ACHN (cell line): ENCODE data around the gene EPS8L2.
"Not testable (repeated sequence)": the region's sequence is repeated elsewhere in the genome, so short reads cannot be mapped to it uniquely, and the experiment has no call there.

Source experiments
- DNase-seq: peaks from one replicate; pipeline ENCODE4 v3.0.0-alpha.2; 2015
- in situ Hi-C: cut with HindIII; loops from 2 replicates; pipeline ENCODE4 v1.10.0; 2017; ENCODE audit warnings: low sequenced_read_pairs, low pct_ligation_motif_present, low pct_unique_long_range_greater_than_20kb

Gene EPS8L2

DNA sequence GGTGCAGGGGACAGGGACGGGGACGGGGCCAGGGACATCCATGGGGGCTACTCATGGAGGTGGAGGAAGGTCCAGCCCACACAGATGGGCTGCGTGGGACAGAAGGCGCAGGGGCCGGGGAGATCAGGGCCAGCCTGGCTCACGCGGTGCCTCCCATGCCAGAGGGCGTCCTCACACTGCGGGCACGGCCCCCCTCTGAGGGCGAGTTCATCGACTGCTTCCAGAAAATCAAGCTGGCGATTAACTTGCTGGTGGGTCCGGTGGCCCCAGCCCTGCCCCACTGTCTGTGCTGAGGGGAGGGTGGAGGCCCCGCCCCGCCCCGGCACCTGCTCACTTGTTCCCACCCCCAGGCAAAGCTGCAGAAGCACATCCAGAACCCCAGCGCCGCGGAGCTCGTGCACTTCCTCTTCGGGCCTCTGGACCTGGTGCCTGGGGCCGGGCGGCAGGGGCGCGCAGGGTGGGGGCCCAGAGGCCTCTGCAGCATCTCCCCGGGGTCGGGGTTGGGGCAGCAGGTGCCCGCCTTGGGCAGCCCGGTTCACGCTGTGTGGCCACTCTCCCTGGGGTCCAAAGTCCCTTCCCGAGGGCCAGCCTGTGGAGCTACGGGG lies 15.8 kb downstream of the EPS8L2 start:
- in situ Hi-C loops, result no loop called here
- no peak for DNase-seq

DNA sequence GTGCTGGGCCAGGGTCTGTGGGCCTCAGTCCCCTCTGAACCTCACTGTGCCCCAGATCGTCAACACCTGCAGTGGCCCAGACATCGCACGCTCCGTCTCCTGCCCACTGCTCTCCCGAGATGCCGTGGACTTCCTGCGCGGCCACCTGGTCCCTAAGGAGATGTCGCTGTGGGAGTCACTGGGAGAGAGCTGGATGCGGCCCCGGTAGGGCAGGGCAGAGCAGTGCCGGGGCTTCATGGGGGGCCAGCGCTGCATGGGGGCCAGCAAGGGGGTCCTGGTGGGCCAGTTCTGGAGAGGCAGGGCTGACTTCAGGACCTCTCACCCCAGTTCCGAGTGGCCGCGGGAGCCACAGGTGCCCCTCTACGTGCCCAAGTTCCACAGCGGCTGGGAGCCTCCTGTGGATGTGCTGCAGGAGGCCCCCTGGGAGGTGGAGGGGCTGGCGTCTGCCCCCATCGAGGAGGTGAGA lies 16.3 kb downstream of the EPS8L2 start:
- no peak for DNase-seq
- in situ Hi-C loops, result no loop called here

DNA sequence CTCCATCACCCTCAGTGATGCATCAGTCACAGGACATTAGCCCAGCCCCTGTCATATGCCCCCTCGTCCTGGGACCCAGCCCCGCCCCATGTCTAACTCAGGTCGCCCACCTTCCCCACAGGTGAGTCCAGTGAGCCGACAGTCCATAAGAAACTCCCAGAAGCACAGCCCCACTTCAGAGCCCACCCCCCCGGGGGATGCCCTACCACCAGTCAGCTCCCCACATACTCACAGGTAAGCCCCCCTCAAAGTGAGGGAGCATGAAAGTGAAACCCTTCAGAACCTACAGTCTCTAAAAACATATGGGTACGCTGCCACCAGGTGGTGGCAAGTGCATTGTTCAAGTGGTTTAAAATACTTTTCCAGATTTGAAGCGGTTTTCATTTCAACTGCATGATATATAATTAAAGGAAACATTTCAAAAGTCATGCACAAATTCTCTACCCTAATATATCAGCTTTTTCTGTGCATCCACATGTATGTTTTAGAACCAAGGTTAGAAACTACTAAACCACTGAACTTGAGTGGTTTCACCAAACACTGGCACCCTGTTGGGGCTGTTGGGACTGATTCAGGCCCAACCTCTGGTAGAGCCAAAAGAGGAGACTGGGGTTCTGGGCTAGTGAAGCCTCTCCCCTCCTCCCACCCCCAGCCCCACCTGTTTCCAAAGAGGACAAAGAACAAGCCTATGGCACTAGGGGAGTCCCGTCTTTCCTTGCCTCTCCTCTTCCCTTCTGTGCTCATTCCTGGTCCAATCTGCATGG lies 17.3 kb downstream of the EPS8L2 start:
- DNase-seq, result peak; percentile 64
- in situ Hi-C loops, result no loop called here

DNA sequence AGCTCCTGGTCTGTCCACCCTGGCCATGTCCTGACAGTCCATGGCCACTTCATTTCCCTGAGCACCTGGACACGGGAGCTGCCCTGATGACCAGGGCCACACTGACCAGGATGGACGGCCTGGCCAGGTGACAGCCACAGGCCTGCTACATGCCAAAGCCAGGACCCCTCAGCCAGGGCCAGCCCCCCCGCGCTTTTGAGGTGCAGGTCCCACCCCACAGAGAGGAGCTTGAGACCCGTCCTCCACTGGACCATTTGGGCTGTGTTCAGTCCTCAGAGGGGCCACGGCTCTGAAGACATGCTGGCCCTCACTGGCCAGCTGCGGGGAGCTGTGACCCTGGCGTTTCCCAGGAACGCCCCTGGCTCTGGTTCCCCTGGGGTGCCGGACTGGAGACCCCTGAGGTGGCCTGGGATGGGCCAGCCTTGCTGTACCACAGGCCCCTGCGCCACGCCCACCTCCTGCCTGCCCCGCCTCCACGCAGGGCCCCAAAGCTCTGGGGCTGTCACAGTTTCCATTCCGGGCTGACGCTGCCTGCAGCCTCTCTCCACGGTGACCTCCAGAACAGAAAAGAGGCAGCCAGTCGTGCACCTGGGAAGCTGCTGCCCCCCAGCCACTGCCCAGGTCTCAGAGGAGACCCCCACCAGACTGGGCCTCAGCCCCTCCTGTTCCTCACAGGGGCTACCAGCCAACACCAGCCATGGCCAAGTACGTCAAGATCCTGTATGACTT lies 18.2 kb downstream of the EPS8L2 start:
- in situ Hi-C loops, result no loop called here
- DNase-seq, result no peak

DNA sequence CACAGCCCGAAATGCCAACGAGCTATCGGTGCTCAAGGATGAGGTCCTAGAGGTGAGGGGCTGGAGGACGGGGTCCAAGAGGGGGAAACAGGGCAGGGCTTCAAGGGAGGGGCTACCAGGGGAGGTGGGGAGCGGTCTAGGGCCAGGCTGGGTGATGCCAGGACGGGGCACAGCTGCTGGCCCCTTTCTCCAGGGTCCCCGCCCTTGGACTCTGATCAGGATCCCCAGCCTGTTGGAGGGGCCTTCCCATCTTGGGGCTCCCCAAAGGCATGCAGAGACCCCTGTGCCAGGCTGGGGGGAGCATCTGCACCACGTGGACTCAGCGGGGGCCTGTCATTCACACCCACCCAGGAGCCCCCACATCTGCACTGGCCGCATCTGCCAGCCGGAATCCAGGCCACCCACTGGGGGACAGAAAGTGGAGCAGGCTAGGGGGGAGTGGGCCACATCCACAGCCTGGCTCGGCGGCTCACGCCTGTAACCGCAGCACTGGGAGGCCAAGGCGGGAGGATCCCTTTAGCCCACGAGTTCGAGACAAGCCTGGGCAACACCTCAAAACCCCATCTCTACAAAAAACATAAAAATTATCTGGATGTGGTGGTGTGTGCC lies 18.9 kb downstream of the EPS8L2 start:
- no peak for DNase-seq
- in situ Hi-C loops, result no loop called here

DNA sequence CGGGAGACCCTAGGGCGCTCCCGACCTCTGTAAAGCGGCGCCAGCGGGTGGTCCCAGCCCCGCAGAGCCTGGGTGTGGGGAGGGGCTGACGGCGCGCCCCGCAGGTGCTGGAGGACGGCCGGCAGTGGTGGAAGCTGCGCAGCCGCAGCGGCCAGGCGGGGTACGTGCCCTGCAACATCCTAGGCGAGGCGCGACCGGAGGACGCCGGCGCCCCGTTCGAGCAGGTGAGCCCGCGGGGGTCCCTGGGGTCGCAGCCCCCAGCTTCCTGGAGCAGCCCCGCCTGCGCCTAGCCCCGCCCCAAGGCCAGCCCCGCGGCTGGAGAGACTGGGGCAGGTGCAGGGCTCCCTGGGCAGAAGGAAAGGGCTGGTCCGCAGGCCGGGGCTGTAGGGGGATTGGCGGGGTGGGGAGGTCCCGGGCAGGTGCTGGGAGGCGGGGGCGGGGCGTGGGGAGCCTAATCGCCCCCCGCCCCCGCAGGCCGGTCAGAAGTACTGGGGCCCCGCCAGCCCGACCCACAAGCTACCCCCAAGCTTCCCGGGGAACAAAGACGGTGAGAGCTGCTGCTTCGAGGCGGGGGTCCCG lies 19.7 kb downstream of the EPS8L2 start:
- no peak for DNase-seq
- in situ Hi-C loops, result no loop called here

DNA sequence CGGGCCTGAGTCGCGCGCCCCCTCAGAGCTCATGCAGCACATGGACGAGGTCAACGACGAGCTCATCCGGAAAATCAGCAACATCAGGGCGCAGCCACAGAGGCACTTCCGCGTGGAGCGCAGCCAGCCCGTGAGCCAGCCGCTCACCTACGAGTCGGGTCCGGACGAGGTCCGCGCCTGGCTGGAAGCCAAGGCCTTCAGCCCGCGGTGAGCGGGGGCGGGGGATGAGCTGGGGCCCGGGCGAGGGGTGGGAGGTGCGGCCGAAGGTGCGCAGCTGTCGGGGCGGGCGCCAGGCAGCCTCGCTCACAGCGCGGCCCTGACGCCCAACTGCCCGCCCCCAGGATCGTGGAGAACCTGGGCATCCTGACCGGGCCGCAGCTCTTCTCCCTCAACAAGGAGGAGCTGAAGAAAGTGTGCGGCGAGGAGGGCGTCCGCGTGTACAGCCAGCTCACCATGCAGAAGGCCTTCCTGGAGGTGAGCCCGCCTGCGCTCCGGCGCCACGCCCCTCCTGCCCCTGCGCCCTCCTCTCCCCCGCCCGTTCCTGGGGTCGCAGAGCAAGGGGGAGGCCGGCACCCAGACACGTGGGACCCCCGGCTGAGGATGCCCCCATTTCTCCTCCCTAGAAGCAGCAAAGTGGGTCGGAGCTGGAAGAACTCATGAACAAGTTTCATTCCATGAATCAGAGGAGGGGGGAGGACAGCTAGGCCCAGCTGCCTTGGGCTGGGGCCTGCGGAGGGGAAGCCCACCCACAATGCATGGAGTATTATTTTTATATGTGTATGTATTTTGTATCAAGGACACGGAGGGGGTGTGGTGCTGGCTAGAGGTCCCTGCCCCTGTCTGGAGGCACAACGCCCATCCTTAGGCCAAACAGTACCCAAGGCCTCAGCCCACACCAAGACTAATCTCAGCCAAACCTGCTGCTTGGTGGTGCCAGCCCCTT lies 20.5 kb downstream of the EPS8L2 start:
- in situ Hi-C loops, result no loop called here
- DNase-seq, result no peak

DNA sequence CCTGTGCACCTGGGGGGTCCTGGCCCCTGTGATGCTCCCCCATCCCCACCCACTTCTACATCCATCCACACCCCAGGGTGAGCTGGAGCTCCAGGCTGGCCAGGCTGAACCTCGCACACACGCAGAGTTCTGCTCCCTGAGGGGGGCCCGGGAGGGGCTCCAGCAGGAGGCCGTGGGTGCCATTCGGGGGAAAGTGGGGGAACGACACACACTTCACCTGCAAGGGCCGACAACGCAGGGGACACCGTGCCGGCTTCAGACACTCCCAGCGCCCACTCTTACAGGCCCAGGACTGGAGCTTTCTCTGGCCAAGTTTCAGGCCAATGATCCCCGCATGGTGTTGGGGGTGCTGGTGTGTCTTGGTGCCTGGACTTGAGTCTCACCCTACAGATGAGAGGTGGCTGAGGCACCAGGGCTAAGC lies 21.3 kb downstream of the EPS8L2 start:
- DNase-seq, result no peak
- in situ Hi-C loops, result no loop called here

DNA sequence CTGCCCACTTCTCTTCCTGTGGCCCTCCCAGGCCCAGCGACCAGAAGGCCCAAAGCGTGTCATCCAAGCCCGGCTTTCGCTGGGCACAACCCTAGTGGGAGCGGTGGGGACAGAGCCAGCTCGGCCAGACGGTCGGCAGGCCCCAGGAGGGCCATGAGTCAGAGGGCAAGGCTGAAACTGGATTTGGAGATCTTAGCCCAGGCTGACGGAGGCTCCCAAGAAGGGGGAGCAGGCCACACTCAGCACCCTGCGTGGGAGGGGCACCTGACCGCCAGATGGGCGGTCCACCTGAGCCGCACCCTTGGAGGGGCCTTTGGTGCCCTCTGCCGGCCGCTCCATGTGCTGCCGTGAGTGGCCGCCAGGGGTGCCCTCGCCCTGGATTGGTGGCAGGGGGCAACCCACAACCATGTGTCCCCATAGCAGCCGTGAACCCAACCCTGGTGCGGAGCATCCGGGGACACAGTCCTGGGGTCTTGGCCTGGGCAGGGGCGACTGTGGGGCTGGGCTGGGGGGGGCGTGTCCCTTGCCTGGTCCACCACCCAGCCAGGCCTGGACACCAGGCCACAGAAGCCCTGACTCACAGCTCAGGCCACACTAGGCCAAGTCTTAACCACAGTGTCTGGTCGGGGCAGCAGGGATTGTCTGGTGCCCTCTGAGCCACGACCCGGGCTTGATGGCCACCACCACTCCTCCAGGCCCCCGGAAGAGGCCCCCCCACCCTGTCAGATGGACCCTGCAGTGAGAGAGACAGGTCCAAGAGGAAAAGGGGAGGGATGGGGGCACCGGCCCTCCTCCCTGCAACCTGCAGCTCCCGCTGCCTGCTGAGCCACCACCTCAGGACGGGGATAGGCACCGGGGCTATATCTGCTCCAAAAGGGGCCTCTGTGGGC lies 22.1 kb downstream of the EPS8L2 start:
- in situ Hi-C loops, result no loop called here
- DNase-seq, result peak; percentile 95

DNA sequence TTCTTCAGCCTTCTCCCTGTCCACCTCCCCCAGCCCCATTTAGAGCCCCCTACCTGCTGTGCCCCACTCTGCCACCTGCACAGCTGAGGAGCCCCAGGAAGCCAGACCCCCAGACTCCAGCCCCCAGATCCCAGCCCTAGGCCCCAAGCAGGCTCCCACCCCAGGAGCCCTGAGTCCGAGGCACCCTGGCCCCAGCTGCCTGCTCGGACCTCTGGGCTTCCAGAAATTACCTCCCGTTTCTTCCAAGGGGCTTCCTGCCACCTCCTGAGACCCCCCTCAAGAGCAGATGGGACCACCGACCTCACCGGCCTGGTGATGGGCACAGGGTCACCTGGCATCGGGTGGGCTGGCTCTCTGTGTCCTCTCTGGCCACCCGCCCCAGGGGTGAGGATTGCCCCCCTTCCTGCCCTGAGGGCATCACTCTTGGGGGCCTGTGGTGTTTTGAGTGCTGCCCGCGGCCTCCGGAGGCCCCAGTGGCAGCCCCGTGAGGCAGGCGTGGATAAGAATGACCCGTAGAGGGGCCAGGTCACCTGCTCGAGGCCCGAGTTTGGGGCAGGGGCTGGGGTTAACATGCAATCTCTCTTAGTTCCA lies 23.0 kb downstream of the EPS8L2 start:
- DNase-seq, result no peak
- in situ Hi-C loops, result no loop called here

DNA sequence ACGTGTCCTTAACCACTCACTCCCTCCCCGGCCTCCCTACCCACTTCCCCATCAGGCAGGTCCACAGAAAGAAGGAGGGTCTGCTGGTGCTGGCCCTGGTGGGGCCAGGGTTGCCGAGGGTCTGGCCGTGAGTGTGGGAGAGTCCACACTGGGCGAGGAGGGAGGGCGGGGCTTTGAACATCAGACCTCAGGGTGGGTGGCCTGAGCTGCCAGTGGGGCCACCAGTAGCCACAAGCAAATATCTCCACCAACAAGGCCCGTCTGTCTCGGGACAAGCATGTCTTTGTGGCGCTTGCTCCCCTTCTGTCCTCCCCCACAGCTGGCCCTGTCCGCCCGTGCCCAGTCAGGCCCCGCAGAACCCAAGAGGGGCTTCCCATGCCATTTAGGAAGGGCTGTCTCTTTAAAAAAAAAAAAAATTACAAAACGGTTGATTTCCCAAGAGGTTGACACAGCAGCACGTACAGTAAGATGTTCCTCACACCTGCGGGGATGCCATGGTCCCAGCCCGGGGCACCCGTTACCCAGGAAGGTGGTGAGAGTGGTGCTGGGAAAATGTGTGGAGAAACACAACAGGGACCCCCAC lies 23.6 kb downstream of the EPS8L2 start:
- DNase-seq, result no peak
- in situ Hi-C loops, result no loop called here

DNA sequence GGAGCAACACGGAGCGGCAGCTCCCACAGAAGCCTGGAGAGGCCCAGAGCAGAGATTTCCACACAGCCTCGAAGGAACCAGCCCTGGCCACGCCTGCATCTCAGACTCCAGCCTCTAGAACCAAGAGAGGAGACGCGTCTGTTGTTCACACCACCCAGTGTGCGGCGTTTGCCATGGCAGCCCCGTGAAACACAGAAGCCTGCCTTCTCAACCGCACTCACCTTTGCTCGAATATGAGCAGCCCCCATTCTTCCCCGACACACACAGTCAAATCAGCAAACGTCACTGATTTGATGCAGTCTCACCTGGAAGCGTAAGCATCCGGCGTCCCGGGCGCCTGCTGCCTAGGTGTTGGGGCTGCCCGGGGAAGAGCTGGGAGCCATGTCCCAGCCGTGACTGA lies 27.0 kb downstream of the EPS8L2 start:
- in situ Hi-C loops, result no loop called here
- DNase-seq, result no peak

DNA sequence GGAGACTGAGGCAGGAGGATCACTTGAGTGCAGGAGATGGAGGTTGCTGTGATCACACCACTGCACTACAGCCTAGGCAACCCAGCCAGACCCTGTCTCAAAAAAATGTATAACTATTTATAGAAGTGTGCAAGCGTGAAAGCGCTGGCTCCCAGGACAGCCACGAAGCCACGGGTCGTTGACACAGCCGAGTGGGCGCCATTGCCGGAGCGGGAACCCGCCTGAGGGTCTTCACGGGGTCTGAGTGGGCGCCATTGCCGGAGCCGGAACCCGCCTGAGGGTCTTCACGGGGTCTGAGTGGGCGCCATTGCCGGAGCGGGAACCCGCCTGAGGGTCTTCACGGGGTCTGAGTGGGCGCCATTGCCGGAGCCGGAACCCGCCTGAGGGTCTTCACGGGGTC lies 28.5 kb downstream of the EPS8L2 start:
- DNase-seq, in situ Hi-C loops: not testable (repeated sequence)

DNA sequence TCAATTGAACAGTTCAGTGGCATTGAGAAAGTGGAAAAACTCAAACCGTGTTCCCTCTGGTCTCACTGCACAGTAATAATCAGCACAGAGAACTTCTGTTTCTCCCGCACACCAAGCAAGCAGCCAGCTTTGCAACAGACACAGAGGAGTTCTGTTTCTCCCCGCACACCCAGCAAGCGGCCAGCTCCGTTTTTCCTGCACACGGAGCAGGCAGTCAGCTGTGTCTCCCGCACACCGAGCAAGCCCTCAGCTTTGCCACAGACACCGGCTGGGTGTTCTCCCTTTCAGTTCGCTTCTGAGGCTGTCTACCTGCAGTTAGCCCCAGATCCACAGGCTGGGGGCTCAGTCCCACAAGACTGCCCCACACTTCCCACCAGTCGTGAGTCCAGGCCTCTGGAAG lies 31.3 kb downstream of the EPS8L2 start:
- no peak for DNase-seq
- in situ Hi-C loops, result no loop called here

DNA sequence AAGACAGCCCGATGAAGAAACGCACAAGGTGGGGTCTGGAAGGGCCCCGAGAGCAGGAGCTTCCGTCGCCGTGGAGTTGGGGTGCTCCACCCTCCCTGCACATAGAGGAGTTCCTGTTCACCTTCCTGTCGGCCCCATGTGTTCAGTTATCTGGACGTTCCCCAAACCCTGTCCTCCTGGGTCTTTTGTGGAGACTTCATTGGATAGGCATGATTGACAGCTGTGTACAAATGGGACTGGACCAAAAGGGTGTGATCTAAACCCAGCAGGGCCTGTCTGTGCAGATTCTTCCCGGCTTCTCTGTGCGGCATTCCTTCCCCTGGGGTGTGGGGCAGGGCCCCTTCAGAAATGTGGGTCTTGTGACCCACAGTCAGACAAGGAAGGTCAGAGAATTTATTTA lies 31.9 kb downstream of the EPS8L2 start:
- DNase-seq, in situ Hi-C loops: not testable (repeated sequence)

DNA sequence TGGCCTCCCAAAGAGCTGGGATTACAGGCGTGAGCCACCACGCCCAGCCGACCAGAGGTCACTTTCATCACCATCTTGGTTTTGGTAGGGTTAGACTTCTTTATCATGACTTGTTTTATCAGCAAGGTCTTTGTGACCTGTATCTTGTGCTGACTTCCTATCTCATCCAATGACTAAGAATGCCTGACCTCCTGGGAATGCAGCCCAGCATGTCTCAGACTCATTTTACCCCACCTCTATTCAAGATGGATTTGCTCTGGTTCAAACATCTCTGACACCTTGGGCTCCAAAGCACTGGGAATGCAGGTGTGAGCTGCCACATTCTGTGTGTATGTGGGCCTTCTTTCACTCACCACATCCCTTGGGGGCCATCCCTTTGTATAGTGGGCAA lies 36.1 kb downstream of the EPS8L2 start:
- DNase-seq, result no peak

More for the DNA sequence above, 36.1 kb downstream of the EPS8L2 start:
- in situ Hi-C loops, result no loop called here
